ENCODE measurements around the gene ADAMTSL3.
"Not testable (repeated sequence)": the region's sequence is repeated elsewhere in the genome, so short reads cannot be mapped to it uniquely, and the experiment has no call there.

Gene ADAMTSL3

DNA sequence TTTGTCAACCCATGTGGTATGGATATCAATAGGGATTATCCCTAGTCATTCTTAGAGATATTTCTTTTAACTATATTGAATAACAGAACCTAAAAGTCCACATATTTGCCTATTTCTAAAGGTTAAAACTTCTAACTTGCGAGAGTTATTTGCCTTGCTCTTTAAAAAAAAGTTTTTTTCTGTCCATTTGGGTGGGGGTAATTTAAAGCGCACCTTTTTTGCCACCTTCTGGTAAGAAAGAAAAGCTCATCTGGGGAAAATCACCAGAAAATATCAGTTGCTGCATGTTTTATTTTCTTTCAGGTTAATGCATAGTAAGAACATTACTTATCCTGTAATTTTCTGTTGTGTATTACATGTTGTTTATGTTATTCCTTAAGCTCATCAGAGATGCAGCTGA lies 339.7 kb downstream of the ADAMTSL3 start:
- DNase-seq = no peak

DNA sequence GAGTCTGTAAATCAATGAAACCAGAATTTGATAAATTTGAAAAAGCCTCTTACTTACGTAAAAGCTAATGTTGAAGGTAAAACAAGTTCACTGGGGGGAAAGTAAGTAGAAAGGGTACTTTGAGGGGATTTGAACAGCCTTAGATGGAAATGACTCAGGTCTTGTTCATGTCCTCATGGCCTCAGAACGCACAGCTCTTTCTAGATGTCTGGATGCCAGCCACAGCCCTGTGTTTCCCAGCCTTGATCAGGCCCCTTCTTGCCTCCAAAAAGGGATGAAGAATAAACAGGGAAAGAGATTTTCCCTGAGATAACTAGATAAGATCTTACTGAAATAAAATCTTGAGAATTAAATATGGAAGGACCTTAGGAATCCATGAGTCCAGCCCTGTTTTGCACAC lies 344.6 kb downstream of the ADAMTSL3 start:
- no peak for DNase-seq

DNA sequence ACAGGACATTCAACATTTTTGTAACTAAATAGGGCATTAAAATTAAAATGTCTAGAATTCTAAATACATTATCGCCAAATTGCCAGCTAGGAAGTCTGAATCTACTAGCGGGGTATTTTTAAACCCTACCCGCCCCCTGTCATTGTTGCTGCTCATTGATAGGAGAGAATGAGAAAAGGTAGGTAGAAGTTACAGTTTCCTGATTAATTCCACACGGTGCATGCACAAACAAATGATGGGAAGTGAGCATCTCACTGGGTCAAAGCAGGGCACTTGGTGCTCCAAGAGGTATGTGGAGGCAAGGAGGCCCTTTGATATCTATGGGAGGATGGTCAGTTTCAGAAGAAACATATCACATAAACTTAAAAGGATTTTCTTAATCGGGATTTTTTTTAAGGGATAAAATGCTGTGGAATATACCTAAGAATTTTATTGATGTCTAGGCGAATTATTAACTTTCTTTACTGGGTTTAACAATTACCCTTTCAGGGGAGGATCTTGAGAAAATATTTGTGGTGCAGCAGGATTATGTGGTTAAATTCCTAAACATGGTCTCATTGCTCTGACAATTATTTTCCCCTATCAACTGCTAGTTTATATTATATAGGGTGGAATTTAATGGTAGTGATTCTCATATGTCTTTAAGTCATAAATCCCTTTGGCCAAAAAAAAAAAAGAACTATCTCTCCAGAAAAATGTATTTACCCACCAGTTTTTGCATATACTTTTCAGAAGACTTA lies 345.6 kb downstream of the ADAMTSL3 start:
- DNase-seq = no peak

DNA sequence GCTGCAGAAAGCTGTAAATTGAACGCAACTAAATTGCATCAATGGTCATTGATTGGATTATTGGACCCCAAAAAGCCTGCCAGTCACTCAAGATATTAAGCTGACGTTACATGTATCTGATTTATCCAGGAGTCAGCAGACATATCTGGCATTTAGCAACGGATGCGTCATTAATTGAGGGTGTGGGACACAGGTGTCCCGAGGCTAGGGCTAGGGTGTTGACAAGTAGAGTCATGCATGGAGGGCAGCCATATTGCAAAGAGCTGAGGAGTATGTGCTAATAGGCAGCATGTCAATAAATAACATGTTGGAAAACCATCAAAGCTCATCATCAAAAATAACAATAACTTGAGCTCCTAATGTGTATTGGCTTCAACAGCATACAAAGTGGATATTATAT lies 347.1 kb downstream of the ADAMTSL3 start:
- DNase-seq = no peak

DNA sequence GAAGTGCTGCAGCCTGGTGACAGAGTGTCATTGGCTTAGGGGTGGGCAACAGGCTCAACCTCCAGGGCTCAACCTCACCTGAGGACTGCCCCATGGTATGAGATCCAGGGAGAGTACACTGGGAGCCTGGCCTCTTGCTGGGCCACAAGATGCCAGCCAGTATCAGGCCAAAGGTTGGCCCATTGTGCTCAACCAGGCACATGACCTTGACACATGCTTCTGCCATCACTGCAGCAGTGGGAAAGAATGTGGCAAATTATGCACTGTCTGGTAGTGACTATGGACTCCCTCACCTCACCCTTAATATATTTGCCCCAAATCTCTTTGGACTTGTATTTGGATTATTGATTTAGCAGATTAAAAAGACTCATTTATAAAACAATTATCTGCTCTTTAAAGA lies 347.7 kb downstream of the ADAMTSL3 start:
- DNase-seq = no peak

DNA sequence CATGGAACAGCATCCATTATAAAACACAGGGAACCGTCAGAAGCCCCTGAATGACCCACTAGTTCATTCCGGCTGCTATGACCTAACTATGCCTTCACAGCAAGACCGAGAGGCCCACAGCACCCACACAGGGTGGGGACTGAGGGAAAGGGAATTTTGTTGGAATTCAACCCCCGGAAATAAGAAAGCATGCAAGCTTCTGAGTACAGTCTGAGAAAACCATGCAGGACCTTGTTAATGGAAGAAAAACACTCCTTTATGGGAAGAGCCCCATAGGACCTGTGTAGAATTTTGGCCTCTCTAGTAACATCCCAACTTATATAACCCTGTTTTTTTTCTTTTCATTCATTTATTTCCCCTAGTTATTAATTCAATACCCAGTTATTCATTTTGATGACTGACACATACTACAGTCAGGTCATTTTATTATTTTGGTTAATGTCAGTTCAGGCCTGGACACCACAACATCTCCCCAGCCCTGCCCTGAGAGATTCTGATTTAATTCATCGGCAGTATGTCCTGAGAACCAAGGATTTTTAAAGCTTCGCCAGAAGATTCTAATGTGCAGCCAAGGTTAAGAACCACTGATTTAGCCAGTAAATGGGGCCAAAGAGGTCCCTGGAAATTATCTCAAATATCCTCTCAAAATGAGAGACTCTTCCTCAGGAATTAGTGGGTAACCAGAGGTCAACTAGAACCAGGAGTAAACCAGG lies 350.0 kb downstream of the ADAMTSL3 start:
- DNase-seq = no peak

DNA sequence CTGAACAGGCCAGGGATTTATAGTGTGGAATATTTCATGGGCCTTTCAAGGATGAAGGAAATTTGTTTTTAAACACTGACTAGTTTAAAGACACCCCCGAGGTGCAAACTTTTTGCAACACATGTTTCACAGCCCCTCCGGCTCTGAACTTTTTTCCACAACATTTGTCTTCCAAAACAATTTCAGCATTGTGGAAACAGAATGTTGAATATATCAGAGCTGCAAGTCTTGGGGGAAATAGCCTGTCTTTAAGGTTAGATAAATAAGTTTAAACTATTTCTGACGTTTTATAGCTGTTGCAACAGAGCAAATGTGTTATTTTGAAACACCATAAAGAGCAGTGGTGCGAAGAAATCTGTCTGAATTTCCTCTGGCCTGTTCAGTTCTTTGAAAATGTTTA lies 352.5 kb downstream of the ADAMTSL3 start:
- DNase-seq = no peak

DNA sequence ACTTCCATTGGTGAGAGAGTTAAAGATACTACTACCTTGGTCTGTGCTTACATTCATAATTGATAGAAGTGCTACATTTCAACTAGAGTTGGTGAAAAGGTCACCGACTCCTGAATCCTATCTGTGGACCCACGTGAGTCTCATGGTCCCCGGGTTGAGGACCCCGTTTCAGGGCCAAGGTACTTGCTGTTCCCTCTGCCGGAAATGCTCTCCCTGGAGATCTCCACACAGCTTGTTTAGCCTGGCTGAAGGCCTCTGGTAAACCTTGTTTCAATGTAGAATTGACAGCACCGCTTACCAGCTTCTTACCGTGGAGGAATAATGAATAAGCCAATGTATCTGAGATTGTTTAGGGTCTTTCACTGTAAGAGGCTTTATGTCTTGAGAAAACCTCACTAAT lies 355.7 kb downstream of the ADAMTSL3 start:
- DNase-seq = no peak

DNA sequence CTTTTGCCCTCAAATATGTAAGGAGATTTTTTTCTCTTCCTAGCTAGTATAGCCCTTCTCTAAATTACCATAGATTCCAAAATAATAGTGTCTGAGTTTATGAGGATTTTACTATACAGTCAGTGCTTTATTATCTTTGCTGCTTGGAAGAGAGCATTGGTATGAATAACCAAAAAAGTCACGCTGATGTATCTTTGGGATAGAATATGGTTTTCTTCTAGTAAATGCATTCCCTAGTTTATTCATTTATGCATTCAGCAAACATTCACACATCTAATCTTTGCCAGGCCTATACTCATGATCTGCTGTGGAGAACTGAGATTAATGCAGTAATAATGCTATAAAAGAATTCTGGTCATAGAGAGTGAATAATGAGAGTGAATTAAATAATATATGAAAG lies 356.3 kb downstream of the ADAMTSL3 start:
- DNase-seq = no peak

DNA sequence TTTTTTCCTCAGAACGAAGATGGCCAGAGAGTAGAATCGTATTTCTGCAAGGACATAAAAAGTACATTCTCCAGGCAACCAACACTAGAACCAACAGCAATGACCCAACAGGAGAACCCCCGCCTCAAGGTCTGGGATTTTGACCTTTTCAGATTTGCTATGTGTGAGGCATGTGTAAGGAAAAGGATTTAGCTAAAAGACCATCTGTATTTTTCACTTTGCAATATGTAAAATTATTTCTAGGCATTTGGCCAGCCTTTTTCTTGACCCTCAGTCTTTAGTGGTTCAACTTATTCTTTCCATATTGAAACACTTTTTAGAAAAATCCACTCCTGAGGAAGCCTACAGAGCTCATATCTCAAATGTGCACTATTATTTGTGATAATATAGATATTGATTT lies 362.4 kb downstream of the ADAMTSL3 start:
- DNase-seq = no peak

DNA sequence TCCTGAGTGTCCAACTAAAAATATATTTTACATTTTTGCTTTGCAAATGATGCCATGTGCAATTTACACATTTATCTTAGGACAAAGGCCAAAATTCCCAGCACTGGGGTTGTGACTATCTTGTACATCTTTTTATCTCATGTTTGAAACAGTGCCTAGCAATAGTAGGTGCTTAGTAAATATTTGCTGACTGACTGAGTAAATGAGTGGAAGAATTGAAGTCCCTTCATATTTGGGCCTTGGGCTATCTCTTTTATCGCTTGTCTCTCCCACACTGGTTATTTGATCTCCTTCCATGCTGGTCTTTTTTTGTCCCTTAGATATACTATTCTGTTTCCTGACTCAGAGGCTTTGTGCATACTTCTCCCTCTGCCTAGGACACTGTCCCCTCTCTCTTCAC lies 368.6 kb downstream of the ADAMTSL3 start:
- no peak for DNase-seq

DNA sequence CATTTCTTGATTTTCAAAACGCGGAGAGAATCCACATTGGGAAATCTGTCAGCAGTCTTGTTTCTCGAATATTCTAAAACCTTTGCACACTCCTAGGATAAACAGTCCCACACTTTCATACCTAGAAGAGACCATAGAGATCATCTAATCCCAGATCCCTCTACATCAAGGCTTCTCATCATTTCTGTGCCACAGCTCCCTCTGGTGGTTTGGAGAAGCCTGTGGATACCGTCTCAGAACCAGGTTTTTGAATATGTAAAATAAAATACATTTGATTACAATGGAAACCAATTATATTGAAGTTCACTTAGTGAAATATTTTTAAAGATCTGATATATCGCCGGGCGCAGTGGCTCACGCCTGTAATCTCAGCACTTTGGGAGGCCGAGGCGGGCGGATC lies 369.7 kb downstream of the ADAMTSL3 start:
- DNase-seq = peak; percentile 32

DNA sequence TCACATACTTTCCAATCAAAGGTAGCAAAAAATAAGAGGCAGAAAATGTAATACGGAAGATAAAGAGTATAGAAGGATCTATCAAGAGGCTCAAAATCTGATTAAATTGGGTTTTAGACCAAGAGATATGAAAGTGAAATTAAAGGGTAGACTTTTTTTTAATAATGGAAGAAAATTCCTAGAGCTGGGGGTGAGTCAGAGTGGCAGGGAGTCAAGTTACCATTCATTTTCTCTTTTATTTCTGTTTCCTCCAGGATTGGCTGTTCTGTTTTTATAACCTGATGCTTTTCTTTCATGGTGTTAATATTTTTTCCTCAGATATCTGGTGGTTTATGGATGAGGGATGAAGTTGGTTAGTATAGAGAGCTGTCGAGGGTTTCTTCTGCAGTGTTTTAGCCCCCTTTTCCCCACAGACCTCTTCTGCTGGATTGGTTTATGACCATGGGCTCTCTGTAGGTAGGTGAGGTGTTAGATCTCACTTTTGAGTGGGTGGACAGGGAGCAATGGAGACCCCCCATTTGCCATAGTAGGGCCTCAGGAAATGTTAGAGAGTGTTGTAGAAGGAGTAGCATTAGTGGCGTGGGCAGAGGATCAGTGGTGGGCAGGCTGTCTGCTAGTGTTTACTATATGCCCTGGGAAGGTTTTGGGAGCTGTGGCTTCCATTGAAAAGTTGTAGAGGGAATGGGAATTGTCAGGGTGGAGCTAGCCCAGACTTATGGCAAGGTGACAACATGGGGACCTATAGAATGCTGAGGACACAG lies 380.1 kb downstream of the ADAMTSL3 start:
- DNase-seq = no peak

DNA sequence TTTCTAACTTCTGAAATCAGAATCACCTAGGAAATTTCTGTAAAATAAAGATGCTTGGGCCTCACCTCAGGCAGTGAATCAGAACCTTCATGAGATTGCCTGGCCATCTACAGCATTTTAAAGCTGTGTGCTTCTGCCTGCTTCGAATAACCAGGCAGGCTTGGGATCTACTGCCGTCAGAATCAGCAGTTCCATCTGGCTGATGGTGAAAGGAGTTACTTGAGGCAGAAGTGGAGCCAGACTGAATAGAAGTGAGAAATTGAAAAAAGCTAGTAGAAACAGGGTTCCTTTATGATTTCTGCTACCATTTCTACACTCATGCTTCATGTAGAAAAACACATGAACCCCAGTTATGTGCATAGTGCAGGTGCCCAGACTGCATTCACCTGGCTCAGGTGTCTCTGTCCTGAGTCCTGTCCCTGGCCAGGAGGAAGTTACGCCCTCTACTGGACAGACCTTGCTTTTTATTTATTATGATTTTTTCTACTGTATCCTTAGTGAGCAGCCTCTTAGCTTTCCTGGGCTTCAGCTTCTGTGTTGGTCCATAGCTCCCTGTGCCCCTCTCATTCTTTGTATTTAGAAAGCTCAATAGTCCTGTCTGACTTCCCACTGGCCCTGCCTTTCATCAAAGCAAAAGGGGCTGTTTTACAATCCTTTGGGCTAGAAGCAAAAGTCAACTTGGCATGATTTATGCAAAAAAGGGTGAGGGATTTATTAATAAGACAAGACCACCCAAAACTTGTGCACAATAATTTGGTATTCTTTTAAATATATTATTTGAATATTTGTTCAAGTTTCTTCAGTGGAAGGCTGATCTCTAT lies 380.9 kb downstream of the ADAMTSL3 start:
- peak; percentile 5 for DNase-seq

DNA sequence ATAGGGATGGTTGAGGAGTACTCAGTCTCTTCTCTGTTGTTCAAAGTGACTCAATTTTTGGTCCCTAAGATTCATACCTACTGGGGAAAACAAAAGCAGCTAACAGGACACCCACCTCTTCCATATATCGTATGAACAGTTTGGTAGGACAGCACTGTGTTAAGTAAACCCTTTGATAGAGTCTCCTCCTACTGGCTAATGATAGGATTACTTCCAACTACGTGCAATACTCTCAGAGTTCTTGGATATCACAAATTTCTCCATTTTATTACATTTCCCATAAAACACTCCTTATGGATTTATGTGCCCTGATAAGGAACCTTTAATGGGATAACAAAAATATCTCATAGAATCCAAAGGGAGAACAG lies 381.5 kb downstream of the ADAMTSL3 start:
- DNase-seq = peak; percentile 10

DNA sequence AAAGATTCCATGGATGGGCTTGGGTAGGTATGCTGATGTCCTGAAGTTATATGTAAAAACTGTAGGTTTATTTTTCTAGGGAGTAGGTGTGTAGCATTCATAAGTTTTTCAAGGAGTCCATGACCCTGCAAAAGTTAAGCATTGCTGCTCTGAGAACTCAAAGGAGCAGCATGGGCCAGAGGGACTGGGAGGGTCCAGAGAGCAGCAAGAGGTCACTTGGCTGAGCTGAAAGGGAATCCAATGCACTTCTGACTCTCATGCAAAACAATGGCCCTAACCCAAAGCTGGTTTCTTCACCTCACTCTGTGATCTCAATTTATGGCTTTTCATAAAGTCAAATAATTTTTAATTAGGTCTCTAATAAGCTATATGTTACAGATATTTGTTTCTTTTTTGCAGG lies 383.4 kb downstream of the ADAMTSL3 start:
- DNase-seq = no peak

DNA sequence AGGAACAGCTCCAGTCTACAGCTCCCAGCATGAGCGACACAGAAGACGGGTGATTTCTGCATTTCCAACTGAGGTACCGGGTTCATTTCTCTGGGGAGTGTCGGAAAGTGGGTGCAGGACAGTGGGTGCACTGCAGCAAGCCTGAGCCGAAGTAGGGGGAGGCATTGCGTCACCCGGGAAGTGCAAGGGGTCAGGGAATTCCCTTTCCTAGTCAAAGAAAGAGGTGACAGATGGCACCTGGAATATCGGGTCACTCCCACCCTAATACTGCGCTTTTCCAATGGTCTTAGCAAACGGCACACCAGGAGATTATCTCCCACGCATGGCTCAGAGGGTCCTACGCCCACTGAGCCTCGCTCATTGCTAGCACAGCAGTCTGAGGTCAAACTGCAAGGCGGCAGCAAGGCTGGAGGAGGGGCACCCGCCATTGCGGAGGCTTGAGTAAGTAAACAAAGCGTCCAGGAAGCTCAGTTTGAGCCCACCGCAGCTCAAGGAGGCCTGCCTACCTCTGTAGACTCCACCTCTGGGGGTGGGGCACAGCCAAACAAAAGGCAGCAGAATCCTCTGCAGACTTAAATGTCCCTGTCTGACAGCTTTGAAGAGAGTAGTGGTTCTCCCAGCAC lies 388.6 kb downstream of the ADAMTSL3 start:
- DNase-seq = not testable (repeated sequence)

DNA sequence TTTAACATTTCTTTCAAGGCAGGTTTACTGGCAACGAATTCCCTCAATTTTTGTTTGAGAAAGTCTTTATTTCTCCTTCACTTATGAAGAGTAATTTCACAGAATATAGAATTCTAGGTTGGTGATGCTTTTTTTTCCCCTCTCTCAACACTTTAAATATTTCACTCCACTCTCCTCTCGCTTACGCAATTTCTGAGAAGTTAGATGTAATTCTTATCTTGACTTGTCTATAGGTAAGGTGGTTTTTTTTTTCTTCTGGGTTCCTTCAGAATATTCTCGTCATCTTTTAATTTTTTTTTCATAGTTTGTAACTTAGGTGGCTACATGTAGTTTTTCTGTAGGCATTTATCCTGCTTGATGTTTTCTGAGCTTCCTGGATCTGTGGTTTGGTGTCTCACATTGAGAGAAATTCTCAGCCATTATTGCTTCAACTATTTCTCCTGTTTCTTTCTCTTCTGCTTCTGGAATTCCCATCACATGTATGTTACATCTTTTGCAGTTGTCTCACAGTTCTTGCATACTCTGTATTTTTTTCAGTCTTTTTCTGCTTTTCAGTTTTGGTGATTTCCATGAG lies 392.2 kb downstream of the ADAMTSL3 start:
- no peak for DNase-seq

DNA sequence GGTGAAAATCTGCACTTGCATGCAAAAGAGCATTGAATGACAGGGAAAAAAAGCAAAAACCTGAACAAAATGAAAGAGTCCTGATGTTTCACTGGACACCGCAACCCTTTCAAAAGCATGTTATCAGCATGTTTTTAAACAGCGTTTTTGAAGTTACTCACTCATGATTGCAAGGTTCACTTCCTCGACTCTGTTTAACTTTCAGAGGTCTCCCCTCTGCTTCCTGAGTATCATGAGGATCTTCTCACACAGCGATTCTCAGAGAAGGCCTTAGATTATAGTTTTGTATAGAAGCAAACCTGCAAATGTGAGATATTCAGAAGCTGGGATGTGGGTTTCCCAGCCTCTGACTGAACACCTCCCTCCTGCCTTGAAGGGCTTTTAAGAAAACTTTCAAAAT lies 395.6 kb downstream of the ADAMTSL3 start:
- not testable (repeated sequence) for DNase-seq

DNA sequence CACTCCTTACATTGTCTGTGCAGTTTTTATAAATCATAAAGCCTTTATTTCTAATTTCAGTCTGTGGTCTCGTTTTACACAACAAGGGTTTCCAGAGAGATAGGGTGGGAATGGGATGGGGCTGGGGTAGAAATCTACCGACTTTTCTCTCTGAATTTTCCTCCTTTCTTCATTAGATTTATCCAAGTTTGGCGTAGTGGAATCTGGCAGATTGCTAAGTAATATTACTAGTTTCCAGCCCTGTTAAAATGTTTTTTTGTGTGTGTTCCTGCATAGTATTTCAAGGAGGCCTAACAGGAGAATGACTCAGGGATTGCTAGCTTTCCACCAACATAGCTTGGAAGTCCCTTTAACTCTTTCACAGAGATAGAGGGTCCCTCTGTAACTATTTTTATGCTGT lies 396.2 kb downstream of the ADAMTSL3 start:
- DNase-seq = no peak

DNA sequence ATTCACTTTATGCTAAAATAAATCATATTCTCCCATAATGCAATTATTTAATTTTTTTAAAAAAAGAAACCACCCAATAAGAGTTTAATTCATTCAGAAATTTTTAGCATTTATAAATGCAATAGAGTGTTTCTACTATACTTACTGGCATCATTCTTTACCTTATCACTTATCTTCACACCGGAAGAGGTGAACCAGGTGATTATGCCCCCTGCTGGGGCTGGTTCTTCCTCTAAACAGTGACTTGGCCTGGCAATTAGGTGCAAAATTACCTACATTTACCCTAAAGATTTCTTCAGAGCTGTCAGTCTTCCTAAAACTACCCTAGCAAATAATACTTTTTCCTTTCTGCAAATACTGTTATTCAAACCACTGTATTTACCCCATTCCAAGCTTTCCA lies 397.2 kb downstream of the ADAMTSL3 start:
- not testable (repeated sequence) for DNase-seq

DNA sequence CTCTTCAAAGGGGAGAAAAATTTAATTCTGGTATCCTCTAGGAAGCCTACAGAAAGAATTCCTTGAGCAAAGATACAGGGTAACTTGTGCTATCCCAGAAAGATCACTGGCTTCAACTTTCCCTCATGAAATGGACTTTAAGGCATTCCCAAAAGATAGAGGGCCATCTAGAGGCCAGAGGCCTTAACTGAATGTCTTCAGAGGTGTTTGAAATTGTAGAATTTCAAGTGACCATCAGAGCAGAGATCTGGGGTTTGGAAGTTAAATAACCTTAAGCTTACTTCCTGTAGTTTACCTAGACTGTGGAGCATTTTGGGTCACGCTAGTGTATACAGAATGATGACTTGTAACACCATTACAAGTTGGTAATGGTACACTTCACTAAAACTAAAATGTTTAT lies 400.6 kb downstream of the ADAMTSL3 start:
- not testable (repeated sequence) for DNase-seq

All from activated CD4-positive, alpha-beta T cell treated with anti-CD3 and anti-CD28 coated beads, Interleukin-2, amount 50 U/mL, for 16 hours (primary cell).